HG02588 (cell line): ENCODE data around the gene HBP1.
"Not testable (repeated sequence)": the region's sequence is repeated elsewhere in the genome, so short reads cannot be mapped to it uniquely, and the experiment has no call there.

ENCODE experiments used
- ATAC-seq: cut with Tn5 transposase; IDR thresholded peaks from one replicate; pipeline ENCODE4 v1.9.1; 2021; ENCODE audit warnings: mild to moderate bottlenecking, moderate library complexity; ENCODE audit not compliant: unreplicated experiment

The HBP1 gene, protein sequence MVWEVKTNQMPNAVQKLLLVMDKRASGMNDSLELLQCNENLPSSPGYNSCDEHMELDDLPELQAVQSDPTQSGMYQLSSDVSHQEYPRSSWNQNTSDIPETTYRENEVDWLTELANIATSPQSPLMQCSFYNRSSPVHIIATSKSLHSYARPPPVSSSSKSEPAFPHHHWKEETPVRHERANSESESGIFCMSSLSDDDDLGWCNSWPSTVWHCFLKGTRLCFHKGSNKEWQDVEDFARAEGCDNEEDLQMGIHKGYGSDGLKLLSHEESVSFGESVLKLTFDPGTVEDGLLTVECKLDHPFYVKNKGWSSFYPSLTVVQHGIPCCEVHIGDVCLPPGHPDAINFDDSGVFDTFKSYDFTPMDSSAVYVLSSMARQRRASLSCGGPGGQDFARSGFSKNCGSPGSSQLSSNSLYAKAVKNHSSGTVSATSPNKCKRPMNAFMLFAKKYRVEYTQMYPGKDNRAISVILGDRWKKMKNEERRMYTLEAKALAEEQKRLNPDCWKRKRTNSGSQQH

DNA sequence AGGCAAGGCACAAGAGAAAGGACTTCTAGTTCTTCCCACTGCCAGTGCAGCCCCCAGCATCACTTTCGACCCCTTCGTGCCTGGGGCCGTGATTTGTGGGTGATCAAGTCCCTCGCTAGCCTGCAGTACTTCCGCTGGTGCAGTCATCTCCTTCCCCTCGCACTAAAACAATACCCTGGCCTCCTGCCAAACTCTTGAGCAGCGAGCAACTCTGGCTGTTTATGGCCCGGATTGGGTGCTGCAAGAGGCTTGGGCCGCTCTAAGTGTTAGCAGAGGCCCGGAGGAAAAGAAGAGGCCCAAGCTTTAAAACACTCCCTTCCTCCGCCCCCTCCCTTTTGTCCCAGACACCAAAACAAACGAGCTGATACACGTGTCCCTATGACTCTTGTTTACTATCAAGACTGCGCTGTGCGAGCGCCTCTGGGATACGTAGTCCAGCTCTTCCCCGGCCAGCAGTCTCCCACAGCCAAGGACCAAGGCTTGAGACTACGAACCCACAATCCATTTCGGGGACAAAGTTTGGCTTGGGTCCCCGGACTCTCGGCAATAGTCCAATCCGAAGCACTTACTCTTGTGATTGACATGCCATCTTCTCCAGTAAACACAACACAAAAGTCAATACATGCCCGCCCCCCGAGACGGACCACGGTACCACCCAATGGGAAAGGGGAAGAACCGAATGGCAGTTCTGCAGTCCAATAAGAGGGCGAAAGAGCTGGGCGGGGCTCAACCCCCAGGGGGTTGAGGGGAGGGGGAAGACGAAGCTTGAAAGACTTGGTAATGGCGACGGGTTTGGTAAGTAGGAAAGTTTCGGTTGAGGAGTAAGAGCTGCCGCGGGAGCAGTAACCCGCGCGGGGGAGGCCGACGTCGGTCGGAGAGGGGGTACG is at the start of gene HBP1:
Gene HBP1, plus strand, starts transcription at position 771 of the 887 bp plus-strand sequence. CDS start 10,891 bp downstream, outside the sequence.
- ATAC-seq: peak; percentile 88

DNA sequence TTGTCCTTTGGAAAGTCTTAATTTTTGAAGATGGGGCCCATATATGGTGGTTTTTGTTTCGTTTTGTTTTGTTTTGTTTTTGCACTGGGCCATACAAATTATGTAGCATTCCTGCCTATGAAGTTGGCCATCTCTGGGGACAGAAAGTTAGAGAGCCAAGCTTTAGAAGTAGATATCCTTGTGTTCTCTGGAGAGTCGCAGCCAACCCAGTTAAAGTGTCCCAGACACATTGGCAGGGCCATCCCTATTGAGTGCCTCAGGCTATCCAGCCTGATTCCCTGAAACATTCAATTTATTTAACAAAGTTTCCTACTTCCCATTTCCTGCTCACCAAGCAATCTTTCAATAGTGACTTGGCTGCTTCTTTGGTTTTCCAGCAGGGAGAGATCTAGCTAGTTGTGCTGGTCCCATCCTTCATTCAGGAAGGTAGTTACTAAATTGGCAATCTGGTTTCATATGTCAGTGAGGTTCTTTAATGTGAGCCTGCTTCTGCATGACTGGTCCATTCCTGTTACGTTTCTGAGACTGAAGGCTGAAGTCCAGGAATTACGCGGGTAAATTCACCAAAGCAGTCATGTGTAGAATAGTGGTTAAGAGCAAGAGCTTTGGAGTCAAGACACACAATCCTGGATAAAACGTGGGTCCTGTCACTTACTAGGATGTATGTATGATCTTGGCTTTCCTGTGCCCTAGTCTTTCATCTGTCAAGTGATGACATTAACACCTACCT is 49.3 kb upstream of the HBP1 start:
- ATAC-seq: no peak

DNA sequence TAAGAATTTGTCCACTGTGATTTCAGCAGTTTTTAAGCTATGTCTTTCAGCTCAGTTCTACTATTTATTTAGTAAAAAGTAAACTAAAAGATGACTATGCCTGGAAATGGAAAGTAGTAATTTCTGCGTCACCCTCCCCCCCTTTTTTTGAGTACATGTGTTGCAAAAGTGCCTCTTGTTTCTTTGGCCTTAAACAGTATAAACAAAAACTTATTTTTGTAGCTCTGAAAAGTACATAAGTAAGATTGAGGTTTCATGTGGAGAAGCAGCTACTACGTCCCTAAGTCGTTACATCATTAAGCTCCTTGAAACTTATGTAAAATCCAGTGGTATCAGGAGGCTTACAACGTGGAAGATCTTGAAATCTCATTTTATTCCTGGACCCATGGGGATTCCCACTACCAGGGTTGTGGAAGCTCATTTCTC is 46.3 kb upstream of the HBP1 start:
- ATAC-seq: no peak

DNA sequence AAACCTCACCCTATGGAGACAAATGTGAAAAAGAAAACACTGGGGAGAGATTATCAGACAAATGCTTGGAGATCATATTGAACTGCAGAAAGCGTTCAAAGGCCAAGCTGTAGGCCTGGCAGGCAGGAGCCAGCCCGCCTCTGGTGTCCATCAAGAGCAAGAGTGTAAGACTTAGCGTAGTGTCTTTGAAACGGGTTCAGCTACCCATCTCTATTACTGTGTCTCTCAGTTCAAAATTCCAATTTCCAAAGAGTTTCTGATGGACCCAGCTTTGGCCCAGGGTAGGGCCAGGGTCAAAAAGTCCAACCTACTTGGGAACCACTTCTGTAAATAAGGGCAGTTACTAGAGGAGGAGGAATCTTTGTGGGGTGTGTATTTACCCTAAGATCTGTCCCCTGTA is 45.4 kb upstream of the HBP1 start:
- no peak for ATAC-seq

DNA sequence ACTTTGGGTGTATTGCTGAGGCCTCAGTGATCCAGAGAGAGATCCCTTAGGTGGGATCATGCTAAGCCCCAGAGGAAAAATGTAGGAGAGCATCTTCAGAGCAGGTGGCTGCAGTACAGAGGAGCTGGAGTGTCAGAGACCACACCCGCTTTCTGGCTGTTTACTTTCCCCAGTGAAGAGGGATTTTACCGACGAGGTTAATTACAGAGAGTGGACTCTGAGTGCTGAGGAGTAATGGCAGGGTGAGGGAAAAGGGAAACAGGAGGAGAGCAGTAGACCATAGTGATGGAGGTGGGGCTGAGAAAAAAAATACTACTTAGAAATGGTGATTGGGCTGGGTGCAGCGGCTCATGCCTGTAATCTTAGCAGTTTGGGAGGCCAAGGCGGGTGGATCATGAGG is 43.3 kb upstream of the HBP1 start:
- no peak for ATAC-seq

DNA sequence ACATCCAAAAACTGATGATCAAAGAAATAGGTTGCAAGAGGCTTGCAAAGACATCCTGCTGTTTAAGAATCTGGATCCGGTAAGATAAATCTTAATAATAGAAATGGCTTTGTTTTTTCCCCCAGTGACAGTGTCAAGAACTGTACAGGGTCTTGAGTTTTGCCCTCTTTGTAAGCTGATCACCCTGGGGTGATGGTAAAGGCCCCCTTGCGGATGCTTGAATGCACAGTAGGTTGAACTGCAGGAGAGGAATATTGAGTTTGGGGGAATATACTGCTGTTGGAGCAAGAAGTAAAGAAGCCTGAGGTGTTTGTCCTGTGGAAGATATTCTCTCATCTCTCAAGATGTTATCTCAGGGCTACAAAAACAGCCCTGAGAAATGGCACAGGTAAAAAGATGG is 40.6 kb upstream of the HBP1 start:
- ATAC-seq: no peak

DNA sequence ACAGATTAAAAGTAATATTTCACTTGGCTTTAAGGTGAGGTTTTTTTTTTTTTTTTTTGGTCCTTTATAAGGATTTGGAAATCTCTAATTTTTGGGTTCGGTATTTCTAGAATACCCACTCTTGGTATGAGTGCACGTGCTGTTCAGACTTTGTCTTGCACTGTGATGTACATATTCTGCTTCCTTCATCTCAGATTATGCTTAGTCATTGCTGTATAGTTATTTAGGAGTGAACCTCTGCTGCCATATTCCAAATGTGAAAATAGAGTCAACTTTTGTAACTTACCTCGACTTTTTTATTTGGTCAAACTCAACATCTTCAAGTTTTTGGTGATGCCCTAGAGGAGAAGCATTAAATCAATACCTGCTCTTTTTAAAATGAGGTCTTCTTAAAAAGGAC is 40.1 kb upstream of the HBP1 start:
- ATAC-seq: no peak

DNA sequence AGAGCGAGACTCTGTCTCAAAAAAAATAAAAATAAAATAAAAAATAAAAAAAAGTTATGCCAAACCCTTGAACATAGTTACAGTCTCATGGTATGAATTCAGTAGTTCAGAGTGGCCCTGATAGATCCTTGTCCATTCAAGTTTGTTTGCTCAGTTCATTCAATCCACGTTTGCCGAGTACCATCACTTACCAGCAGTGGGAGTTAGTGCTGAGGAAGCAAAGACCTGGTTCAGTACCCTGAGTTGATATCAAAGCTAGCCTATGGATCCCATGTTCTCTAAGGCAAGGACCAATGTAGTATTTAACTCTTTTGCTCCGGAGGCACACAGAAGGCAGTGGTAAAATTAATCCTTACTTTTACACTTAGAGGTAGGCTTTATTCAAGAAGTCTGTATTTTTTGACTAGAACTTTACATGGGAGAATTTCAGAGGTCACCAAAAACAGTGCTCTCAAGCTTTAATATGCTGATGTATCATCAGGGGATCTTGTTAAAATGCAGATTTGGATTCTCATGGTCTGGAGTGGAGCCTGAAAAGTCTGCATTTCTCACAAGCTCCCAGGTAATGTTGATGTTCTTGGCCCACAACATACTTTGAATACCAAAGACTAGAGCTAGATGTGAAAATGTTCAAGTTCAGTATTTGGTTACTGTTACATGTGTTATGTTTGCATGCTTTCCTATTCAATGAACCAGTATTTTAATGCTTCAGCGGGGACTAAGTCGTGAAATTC is 38.1 kb upstream of the HBP1 start:
- no peak for ATAC-seq

DNA sequence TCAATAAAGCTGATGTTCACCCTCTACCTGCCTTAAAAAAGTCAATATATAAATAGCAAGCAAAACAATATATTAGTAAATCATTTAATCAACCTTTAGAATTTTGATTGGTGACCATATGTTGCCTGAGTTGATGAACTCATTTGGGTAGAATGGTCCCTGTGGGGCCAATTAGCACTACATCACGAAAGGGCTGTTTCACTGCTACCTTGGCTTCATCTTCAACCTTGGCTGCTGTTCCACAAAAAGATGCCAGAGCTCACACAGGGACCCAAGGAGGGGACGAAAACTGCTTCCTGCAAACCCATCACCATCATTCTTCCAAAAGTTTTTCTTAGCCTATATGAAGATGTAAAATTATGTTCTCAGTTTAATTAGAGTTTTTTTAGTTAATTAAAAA is 35.4 kb upstream of the HBP1 start:
- ATAC-seq: no peak

DNA sequence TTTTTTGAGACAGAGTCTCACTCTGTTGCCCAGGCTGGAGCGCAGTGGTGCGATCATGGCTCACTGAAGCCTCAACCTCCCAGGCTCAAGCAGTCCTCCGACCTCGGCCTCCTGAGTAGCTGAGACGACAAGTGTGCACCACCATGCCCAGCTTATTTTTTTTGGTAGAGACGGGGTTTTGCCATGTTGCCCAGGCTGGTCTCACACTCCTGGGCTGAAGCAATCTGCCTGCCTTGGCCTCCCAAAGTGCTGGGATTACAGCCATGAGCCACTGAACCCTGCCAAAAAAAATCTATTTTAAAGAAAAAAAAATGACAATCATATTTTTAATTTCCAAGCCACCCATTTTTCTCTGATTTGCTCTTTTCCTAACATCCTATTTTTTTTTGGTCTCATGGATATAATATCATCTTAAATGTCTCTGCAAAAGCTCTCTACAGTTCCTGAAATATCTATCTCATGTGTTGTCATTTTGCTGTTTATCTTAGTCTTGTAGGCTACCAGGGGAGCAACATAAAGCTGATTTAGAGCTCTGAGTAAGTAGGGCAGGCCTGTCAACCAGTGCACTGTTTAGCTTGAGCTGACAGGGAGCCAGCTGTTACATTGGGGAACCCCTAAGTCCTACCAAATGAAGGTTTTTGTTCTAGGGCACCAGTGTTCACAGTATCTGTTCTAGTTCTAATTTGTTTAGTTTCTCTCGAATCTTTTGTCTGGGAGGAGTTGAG is 29.9 kb upstream of the HBP1 start:
- no peak for ATAC-seq

DNA sequence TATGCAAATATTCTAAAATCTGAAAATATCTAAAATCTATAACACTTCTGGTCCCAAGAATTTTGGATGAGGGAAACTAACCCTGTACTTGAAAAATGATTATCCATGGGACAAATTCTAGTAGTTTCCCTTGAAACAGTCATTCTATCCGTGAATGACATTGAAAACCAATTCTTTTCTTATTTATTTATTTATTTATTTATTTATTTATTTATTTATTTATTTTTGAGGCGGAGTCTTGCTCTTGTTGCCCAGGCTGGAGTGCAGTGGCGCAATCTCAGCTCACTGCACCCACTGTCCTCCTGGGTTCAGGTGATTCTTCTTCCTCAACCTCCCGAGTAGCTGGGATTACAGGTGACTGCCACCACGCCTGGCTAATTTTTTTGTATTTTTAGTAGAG is 24.9 kb upstream of the HBP1 start:
- ATAC-seq: not testable (repeated sequence)

DNA sequence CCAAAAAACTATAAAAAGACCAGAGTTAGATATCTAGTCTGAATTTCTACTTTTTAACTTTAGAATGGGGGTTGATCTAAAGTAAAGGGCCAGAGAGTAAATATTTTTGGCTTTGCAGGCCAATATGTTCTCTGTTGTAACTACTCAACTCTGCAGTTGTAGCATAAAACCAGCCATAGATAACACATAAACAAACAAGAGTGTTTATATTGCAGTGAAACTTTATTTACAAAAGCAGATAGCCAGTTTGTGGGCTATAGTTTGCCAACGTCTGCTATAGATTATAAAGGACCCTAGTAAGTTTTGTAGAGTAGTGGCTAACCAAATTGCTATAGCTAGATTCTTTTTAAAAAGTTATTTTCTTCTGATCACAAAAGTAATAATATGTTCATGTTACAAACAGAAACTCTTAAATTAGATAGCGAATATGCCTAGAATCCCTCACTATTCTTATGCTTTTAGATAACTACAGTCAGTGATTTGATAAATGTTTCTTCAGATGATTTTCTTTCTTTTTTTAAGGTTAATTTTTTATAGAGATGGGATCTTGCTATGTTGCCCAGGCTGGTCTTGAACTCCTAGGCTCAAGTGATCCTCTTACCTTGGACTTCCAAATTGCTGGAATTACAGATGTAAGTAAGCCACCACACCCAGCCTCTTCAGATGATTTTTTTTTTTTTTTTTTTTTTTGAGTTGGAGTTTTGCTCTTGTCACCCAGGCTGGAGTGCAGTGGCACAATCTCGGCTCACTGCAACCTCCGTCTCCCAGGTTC is 23.6 kb upstream of the HBP1 start:
- ATAC-seq: no peak

DNA sequence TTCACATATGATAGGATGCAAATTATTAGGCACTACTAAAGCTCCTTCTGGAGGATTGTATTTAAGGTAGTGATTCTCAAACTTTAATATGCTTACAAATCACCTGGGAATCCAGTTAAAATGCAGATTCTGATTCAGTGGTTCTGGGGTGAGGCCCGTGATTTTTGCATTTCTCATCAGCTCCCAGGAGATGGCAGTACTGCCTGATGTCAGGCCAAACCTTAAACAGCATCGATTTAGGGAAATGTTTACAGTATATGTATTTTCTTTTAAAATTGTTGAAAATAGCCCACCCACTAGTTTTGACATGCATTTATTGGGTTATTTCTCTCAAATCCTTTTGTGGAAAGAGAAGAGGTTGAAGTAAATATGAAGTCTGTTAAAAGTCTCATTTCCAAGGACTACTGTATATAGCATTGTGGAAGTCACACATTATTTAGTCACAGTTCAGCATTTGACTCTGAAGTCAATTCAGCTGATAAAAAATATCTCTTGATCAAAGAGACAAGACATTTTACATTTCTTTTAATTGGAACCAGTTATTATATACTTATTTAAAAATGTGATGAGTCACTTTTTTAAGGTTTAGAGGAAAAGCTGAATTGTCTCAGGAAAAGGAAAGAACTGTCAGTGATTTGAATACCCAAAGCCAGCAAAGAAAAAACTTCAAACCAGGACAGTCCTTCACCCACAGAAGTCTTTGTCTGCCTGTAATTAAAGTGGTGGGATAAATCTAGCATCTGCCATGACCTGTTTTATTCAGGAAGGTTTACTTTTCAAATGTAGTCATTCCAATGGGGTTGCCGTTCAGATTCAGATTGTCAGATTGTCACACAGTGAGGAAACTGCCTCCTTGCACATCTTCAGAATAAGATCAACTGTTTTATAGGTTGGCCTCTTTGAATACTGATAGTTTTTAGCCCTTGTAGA is 21.1 kb upstream of the HBP1 start:
- ATAC-seq: peak; percentile 50

DNA sequence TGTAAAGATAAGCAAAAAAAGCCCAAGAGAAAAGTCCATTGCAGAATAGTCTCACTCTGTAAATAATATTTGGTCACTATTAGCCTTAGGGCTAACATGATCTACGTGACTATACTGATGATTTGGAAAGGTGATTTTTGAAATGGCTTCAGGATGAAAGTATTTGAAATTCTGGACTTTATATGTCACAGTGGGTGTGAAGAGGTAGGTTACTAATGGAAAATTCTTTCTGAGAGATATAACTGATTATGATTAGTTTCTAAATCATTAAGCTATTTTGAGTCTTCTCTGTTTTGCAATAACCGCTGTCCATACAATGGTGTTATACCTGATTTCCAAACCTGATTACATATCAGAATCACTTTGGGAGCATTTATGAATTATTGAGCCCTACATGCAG is 20.1 kb upstream of the HBP1 start:
- ATAC-seq: no peak

DNA sequence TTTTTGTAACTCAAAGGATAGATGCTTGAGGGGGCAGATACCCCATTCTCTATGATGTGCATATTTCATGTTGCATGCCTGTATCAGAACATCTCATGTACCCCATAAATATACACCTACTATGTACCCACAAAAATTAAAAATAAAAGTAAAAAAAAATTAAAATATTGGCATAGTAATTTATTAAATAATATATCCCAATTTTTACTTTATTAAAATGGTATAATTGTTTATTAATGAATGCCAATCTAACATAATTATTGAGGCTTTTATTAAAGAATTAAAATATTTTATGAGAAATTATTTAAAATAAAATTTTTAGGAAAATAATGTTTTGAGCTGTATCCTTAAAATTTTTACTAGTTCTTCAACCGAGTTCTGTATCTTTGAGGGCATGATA is 18.9 kb upstream of the HBP1 start:
- ATAC-seq: no peak

DNA sequence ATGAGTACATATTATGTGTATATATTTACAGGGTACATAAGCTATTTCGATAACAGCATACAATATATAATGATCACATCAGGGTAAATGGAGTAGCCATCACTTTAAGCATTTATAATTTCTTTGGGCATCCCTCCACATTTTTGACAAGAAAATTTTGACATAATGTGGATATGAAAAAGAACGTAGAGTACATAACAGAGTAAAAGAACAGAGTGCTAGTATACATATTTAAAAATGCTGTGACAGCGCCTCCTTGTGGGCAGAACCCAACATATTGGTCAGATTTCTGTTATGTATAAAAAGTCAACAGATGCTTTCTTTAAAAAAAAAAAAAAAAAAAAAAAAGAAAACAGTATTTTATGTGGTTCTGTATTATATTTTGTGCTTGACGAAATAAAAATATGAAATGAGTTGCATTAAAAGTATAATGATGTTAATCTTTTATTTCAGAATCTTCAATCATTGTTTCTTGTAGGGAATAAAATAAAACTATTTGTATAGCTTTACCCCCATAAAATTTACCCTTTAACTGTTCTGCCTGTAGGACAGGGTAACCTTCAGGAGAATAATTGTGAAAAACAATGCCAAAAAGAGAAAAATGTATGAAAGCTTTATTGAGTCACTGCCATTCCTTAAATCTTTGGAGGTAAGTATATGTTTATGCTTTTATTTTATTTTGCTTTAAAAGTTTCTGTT is 18.3 kb upstream of the HBP1 start:
- no peak for ATAC-seq

DNA sequence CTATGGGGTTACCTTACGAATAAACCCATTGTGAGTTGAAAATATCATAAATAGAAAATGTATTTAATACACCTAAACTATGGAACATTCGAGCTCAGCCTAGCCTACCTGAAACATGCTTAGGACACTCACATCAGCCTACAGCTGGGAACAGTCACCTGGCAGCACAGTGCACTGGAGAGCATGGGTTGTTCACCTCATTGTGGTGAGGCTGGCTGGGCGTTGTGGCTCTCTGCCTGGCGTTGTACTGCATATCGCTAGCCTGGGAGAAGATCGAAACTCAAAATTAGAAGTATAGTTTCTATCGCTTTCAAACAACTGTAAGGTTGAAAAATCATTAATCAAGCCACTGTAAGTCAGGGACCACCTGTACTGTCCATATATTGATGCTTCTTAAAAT is 17.3 kb upstream of the HBP1 start:
- ATAC-seq: no peak
